PC-3 (cell line): ENCODE results near the gene PLXNC1.

Source experiments
- CTCF ChIP-seq: fragments of 300-600 bp; sonication (generic); conservative IDR thresholded peaks from 2 replicates; pipeline ENCODE4 v1.5.1; 2017; ENCODE audit warnings: antibody characterized with exemption, low read depth, mild to moderate bottlenecking, low read length
- EZH2 ChIP-seq: fragments of 300-600 bp; sonication (generic); IDR thresholded peaks from one replicate; pipeline ENCODE4 v1.6.1; 2017; ENCODE audit warnings: antibody characterized with exemption, mild to moderate bottlenecking, low read length; ENCODE audit not compliant: unreplicated experiment

- TF ChIP-seq CTCF: no peak
- TF ChIP-seq EZH2: no peak
Observed at GRCh38 chr12:94220804-94221203, 72.4 kb downstream of the PLXNC1 start.
